ENCODE measurements around the gene MCM5.

DNA sequence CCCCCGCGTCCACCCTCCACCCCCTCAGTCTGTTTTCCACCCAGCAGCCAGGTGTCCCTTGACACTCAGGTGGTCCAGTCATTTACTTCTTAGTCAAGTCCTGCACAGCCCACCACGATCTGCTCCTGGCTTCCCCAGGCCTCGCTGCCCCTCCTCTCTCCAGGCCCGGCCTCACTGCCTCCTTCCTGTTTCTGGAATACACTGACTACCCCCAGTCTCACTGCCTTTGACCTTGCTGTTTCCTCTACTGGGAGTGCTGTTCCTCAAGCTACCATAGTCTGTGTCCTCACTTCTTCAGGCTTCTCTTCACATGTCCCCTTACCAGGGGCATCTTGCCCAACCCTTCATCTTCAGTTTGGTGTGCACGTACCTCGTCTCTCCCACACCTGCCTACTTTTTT is 7.4 kb downstream of the MCM5 start:
- TF ChIP-seq, protein P1, sequence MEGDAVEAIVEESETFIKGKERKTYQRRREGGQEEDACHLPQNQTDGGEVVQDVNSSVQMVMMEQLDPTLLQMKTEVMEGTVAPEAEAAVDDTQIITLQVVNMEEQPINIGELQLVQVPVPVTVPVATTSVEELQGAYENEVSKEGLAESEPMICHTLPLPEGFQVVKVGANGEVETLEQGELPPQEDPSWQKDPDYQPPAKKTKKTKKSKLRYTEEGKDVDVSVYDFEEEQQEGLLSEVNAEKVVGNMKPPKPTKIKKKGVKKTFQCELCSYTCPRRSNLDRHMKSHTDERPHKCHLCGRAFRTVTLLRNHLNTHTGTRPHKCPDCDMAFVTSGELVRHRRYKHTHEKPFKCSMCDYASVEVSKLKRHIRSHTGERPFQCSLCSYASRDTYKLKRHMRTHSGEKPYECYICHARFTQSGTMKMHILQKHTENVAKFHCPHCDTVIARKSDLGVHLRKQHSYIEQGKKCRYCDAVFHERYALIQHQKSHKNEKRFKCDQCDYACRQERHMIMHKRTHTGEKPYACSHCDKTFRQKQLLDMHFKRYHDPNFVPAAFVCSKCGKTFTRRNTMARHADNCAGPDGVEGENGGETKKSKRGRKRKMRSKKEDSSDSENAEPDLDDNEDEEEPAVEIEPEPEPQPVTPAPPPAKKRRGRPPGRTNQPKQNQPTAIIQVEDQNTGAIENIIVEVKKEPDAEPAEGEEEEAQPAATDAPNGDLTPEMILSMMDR (IDR thresholded peaks at IDR 0.05) = no peak
- TF ChIP-seq POLR2A (IDR thresholded peaks at IDR 0.05) = no peak
